GM18517 (cell line): Measurements from ENCODE around the gene NPTN.

Experiments
- ATAC-seq: cut with Tn5 transposase; IDR thresholded peaks from one replicate; pipeline ENCODE4 v1.9.1; 2021; ENCODE audit warnings: mild to moderate bottlenecking, moderate library complexity; ENCODE audit not compliant: unreplicated experiment

NPTN gene

DNA sequence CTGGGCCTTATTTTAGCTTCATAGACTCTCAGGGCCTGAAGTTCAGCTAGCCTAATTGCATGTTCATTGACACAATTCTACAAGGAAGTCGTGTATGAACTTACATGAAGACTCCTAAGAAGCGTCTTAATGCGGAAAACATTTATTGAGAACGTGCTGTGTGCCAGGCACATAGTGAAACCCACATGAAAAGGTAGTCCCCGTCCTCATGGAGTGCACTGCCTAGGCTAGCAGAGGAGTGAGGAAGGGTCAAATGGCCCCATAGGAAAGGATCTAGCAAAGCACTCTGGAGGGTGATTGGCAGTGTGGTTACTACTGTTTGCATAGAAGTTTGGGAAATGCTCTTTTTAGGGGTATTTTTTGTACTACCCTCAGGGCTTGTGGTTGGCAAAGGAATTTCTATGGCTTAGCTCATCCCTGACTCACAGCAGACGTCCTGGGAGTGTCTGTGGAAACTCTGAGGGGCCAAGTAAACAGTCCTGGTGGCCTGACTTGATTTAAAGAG, 854 bp upstream of the NPTN start:
- ATAC-seq = no peak

- ATAC-seq = no peak
Measured at GRCh38 chr15:73632670-73633058, 525 bp downstream of the NPTN start.

DNA sequence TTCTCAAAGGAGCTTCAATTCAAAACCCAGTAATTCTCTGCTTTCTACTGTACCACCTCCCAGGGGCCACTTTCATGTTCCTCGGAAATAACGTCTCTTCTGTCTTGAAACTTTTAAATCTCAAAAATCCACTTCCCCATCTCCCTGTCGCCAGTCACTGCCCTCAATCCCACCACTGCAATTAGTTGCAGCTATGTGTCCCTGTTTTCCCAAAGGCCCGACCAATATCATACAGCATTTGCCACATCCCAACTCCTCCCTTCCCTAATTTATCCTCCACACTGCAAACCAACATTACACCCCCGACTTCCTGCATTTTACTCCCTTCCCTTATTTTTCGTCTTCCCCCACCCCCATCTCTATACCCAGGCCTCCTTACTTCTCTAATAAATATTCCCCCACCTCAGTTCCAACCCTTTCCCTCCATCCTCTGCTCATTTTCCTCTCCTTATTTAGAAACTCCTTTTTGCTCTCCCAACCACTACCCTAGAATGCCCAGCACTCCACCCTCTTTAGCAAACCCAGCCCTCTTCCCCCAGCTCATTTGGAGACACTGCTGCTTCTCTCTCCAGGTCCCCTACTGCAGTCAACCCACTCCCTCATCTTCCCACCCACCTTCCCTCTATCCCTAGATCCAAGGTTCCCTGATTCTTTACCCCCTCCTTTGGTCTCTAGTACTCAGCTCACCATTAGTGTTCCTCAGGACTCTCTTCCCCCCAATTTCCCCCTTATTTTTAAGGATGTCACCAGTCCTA, 1.1 kb downstream of the NPTN start:
- ATAC-seq = no peak

DNA sequence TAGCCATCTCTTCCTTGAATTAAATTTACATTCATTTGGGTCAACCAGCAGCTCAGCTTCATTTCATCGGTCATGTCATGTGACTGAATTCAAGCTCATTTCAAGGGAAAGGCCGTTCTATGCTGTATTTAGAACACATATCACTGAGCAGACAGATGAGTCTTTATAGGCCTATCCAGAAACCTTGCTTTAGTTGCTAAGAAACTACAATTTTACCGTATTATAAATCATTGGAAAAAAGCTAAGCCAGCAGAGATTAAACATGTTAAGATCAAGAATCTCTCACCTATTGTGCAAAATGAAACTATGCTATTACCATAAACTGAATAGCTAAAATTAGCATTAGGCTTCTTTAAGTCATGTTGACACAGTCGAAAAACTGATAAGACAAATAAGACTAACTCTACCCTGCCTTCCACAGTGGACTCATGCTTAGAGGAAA, 2.2 kb downstream of the NPTN start:
- ATAC-seq = no peak

DNA sequence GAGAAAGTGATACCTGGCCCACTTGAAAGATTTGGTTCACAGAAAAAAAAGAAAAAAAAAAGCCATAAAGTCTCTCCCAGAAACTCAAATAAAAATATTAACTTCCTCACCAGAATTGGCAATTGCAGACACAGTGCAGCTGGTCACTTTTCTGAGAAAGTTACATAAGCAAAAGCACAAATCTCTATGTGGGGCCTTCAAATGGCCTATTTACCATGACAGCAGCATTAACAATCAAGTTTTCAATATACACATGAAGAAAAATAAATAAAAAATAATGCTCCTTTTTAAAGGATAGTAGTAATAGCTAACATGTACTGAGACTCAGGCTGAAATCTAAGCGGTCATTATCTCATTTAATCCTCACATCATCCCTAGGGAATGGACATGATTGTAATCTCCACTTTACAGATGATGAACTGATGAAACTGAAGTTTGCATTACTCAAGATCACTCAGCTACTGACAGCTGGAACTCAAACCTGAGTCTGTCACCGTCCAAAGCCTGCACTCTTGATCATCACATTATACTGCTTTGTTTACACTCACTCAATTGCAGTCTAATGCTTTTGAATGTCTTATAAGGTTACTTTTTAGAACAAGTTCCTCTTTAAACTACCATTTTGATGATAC, 3.3 kb downstream of the NPTN start:
- no peak for ATAC-seq

DNA sequence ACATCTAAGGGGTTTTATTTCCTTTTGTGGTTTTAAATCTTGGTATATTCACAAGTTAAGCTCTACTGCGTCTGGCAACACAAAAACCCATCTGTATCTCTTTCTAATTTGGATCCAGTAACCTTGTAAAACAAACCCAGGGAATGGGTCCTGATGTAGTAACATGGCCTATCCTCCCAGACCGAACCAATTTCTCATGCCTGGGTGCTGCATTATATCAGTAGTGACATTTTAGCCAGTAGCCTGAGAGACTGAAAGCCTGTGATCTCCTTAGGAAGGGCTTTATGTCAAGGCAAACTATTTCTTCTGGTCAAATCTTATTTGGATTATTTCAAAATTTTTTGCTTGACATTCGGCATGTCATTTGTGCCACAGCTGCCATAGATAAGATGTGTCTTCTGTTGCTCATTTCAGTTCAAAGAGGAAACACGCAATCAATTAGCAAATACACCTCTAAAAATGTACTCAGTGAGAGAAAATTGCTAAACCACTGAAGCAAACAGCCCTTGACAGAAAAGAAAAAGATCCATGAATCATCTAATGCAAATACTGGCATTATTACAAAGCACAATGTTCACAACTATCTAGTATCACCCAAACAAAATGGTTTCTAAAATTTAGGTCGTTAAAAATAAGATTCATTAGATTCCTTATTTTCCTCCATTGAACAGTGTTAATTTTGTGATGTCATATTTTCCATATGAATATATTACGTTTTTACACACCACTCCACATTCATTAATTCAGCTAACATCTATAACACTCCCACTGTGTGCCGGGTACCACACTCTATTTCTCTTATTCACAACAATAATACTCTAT, 4.0 kb downstream of the NPTN start:
- ATAC-seq = no peak

DNA sequence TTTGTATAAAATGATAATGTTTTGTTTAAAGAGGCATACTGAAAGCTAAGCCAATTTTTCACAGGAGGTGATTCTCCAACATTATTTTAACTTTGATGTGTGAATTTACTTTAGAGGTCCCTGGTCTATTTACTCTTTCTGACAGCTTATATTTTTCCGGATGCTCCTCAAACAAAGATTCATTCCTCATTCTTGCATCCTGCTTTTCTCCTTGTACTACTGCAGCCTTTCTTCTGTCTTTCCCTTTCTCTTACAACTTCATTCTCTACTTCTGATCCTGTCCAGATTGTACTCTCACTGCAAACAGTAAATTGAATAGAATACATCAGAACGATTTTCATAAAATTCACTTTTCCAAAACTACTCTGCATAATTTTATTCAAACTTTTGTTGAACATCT, 5.1 kb downstream of the NPTN start:
- no peak for ATAC-seq

- no peak for ATAC-seq
Measured at GRCh38 chr15:73626072-73626471, 7.1 kb downstream of the NPTN start.

DNA sequence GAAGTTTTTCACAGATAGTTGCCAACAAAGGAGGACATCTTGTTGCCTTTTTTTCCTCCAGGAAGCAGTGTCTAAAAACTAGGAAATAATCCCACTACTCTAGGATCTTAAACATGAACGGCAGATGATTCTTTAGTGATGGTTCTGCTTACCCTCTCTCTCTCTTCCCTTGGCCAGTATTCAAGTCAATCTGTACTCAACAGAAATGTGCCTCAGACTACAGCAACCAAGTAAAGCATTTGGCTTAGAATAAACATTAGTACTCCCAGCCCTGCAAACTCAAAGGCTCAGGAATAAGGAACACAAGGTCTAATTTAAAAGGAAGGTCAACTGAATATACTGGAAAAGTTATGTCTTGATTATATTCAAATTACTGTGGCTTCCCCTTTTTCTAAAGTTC, 8.7 kb downstream of the NPTN start:
- ATAC-seq = no peak

- ATAC-seq = no peak
Measured at GRCh38 chr15:73621286-73621826, 11.8 kb downstream of the NPTN start.

GRCh38 chr15:73620078-73620477, 13.1 kb downstream of the NPTN start:
- no peak for ATAC-seq

DNA sequence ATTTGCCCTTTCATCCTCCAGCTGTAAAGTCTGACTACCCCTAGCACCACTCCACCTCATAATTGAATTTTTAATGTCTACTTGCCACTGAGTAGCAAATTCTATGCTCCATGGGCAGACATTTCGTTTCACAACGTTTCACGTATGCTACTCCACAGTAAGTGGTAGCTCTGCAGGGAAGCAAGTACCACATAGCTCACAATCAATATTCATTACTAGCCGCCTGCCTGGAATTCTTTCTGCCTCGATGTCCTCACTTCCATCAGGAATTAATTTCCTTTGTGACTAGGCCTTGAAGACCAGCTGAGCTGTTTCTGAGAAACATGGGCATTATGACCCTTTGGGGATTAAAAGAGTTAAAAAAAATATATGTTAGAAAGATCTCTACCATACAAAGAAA, 15.3 kb downstream of the NPTN start:
- ATAC-seq = no peak

GRCh38 chr15:73617301-73617831, 15.8 kb downstream of the NPTN start:
- ATAC-seq = no peak

DNA sequence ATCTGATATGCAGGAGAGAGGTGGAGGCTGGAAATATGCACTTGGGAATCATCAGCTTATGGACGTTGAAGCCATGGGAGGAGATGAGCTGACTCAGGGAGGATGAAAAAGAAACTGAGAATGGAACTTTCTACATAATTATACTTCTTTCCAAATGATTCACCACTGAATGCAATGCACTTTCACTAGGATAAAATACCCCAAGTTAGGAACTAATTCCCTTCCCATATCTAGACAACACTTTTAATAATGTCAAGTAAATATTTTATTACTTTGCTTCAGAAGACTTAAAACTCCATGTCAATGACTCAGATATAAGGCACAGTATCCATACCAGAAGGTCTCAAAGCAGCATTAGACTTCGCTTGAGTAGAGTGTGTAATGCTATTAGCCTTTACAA, 24.2 kb downstream of the NPTN start:
- ATAC-seq = no peak

DNA sequence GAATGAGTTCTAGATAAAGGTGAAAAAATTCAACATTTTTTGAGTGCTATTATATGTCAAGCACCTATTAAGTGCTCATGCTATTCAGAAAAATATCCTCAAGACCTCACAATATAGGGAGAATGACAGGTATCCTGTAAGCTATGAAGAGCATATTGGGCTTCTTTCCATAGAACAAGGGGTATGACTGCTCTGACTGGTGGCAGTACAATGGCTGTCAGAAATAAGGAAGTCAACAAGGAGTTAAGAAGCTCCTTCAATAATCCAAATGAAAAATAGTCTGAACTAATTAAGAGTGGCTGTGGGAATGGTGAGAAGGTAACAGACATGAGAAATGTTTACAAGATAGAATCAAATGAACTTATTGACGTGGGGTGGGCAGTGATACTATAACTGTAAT, 24.7 kb downstream of the NPTN start:
- ATAC-seq = no peak

- no peak for ATAC-seq
Measured at GRCh38 chr15:73607843-73608242, 25.3 kb downstream of the NPTN start.

DNA sequence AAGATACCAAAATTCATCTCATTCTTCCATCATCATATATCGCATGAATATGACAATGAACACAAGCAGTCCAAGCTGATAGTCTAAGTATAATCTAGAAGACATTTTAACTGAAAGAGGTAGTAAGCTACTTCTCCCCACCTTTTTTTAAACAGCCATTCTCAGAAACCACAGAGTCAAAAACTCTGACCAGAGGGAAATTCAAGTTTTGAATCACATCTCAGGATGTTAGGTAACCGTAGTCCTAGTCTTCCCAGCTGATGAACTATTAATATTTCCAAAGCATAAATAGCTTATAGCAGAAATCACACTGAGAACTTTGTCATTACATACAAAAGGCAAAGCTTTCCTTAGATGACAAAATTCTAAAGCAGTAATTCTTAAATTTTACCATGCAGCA, 25.8 kb downstream of the NPTN start:
- ATAC-seq = no peak

DNA sequence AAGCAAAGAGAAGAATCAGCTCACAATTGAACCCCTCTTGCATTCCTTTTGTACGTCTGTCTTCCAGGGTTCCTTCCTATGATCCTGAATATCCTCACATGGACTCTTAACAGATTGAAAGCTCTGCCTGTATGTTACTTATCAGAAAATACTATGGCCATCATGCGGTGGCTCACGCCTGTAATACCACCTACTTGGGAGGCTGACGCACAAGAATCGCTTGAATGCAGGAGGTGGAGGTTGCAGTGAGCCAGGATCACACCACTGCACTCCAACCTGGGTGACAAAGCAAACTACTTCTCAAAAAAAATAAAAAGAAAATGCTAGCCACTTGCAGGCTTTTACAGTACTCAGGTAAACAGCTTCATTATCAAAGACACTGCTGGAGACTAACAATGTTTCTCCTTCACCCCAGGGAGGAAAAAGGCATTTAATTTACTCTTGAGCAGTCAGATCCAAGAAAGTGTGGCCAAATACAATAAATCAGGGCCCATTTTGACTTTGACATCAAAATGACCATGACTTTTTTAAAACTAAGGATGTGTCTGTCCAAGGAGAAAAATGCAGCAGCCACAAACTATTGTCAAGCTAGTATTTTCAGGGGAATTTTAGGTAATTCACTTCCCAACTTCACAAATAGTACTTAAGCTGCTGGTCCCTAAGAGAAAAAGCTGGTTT, 27.3 kb downstream of the NPTN start:
- no peak for ATAC-seq

GRCh38 chr15:73604477-73604876, 28.7 kb downstream of the NPTN start:
- no peak for ATAC-seq

- no peak for ATAC-seq
Measured at GRCh38 chr15:73602992-73603391, 30.2 kb downstream of the NPTN start.

GRCh38 chr15:73602446-73602843, 30.7 kb downstream of the NPTN start:
- ATAC-seq = no peak
